Fibroblast of lung (primary cell): ENCODE results near the gene TBC1D7. TPM values are rescaled to one million over a fixed set of nuclear protein-coding genes. Genes with fewer than 3 reads are reported as not detected.

Experiments used
- DNase-seq, 2 donors: peaks; one replicate each; pipeline versions ENCODE4 v3.0.0 to v3.0.0-alpha.2; 2010; ENCODE audit warnings: low read depth in 2 of 2
- H2AFZ ChIP-seq: 2 replicates; pipeline ENCODE4 v1.5.1; 2012; ENCODE audit warnings: low read length, control low read depth, inconsistent platforms
- H3K27ac ChIP-seq: 2 replicates; pipeline ENCODE4 v1.5.1; 2011; ENCODE audit warnings: low read length, control low read depth; ENCODE audit not compliant: insufficient read depth
- H3K27me3 ChIP-seq: 2 replicates; pipeline ENCODE4 v1.5.1; 2011; ENCODE audit warnings: mild to moderate bottlenecking, low read length; ENCODE audit not compliant: control insufficient read depth, insufficient read depth
- H3K36me3 ChIP-seq: 2 replicates; pipeline ENCODE4 v1.5.1; 2011; ENCODE audit warnings: low read length; ENCODE audit not compliant: control insufficient read depth, insufficient read depth
- H3K4me1 ChIP-seq: 2 replicates; pipeline ENCODE4 v1.5.1; 2011; ENCODE audit warnings: low read length; ENCODE audit not compliant: control insufficient read depth, insufficient read depth; ENCODE audit errors: extremely low read depth
- H3K4me2 ChIP-seq: 2 replicates; pipeline ENCODE4 v1.5.1; 2011; ENCODE audit warnings: low read length, control low read depth; ENCODE audit not compliant: insufficient read depth; ENCODE audit errors: extremely low read depth
- H3K4me3 ChIP-seq, 4 experiments: fragments of 200-600 bp in 1 of 4; sonication (generic) in 1 of 4; replicated peaks in 1 of 4; 2 replicates each; pipeline ENCODE4 v1.5.1; 2011 to 2016; ENCODE audit warnings: low read length in 4 of 4, low read depth in 3 of 4, mild to moderate bottlenecking in 3 of 4, control low read depth in 2 of 4, inconsistent platforms in 1 of 4, mixed read lengths in 1 of 4; ENCODE audit not compliant: insufficient read depth in 1 of 4; ENCODE audit errors: control extremely low read depth in 1 of 4
- H3K79me2 ChIP-seq: 2 replicates; pipeline ENCODE4 v1.5.1; 2012; ENCODE audit warnings: mild to moderate bottlenecking, low read length, inconsistent platforms; ENCODE audit not compliant: control insufficient read depth, insufficient read depth
- H3K9ac ChIP-seq: 2 replicates; pipeline ENCODE4 v1.5.1; 2011; ENCODE audit warnings: mild to moderate bottlenecking, low read length, control low read depth; ENCODE audit not compliant: insufficient read depth
- H3K9me3 ChIP-seq: 2 replicates; pipeline ENCODE4 v1.5.1; 2012; ENCODE audit warnings: low read depth, low read length; ENCODE audit not compliant: control insufficient read depth, insufficient read depth
- H4K20me1 ChIP-seq: 2 replicates; pipeline ENCODE4 v1.5.1; 2011; ENCODE audit warnings: low read length; ENCODE audit not compliant: control insufficient read depth, insufficient read depth; ENCODE audit errors: extremely low read depth
- EZH2 ChIP-seq: IDR thresholded peaks from 2 replicates; pipeline ENCODE4 v1.5.1; 2012; ENCODE audit warnings: low read length, control low read depth, mild to moderate bottlenecking; ENCODE audit errors: missing control alignments
- polyA plus RNA-seq, 2 donors: library from polyadenylated mRNA; depleted of rRNA in 1 of 2; stranded (reverse) in 1 of 2; unstranded in 1 of 2; fragments of >200 nt; gene quantifications; 2 replicates each; pipeline ENCODE4 v1.2.1, GENCODE V29; 2011 to 2012; ENCODE audit warnings: missing spikeins in 1 of 2
- total RNA-seq: library from RNA; depleted of rRNA; stranded (reverse); fragments of >200 nt; gene quantifications from 2 replicates; pipeline ENCODE4 v1.2.1, GENCODE V29; 2014
- TF ChIP-seq, protein P1 (sequence below), 2 donors: IDR thresholded peaks in 1 of 2; conservative IDR thresholded peaks in 1 of 2; 1 replicate in 1 of 2; 2 replicates in 1 of 2; pipeline ENCODE4 v1.5.1; 2011 to 2012; ENCODE audit warnings: low read length in 2 of 2, control low read depth in 1 of 2, inconsistent platforms in 1 of 2, low read depth in 1 of 2, mild to moderate bottlenecking in 1 of 2

Gene TBC1D7
- total and polyA plus RNA-seq, 2 donors (not counting 1 experiment from before 2014, with no cell fraction given), result 19.3 to 31.1 TPM

DNA sequence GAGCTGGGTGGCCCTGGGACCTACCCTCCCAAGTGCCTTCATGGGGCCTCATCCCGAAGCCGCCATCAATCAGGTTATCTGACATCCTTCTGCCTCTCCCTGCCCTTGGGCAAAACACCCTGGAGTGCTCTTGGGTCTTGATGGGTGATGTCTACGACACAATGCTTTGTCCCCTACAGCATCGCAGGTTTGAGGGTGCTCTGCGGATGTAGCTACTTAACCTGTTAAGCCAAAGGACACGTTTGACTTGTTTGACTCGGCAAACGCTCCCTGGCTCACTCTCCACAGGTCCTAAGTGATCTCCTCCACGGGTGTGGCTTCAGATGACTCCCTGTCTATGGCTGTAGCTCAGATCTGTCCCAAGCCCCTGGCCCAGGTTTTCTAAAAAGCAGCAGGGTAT is 35.6 kb downstream of the TBC1D7 start:
- H3K9me3 ChIP-seq, result no peaks in the 10 kb centered on the region
- no peak overlapping the region for H3K4me2 ChIP-seq
- H3K4me3 ChIP-seq, result no peak overlapping the region
- H3K4me1 ChIP-seq, result no peaks in the 10 kb centered on the region
- H3K27ac ChIP-seq, result no peak overlapping the region
- no peak overlapping the region for H2AFZ ChIP-seq
- H3K36me3 ChIP-seq, result peaks cover 8% of the 10 kb centered on the region
- no peaks in the 10 kb centered on the region for H3K79me2 ChIP-seq
- DNase-seq, result no peak
- no peaks in the 10 kb centered on the region for H4K20me1 ChIP-seq
- TF ChIP-seq, protein P1, sequence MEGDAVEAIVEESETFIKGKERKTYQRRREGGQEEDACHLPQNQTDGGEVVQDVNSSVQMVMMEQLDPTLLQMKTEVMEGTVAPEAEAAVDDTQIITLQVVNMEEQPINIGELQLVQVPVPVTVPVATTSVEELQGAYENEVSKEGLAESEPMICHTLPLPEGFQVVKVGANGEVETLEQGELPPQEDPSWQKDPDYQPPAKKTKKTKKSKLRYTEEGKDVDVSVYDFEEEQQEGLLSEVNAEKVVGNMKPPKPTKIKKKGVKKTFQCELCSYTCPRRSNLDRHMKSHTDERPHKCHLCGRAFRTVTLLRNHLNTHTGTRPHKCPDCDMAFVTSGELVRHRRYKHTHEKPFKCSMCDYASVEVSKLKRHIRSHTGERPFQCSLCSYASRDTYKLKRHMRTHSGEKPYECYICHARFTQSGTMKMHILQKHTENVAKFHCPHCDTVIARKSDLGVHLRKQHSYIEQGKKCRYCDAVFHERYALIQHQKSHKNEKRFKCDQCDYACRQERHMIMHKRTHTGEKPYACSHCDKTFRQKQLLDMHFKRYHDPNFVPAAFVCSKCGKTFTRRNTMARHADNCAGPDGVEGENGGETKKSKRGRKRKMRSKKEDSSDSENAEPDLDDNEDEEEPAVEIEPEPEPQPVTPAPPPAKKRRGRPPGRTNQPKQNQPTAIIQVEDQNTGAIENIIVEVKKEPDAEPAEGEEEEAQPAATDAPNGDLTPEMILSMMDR (conservative IDR thresholded peaks at IDR 0.05 in 1 of 2, IDR thresholded peaks at IDR 0.05 in 1 of 2; ENCODE audit: low read depth in 1 of 2, low read length in 2 of 2), result no peak
- no peak for TF ChIP-seq EZH2
- H3K9ac ChIP-seq, result no peak overlapping the region
- H3K27me3 ChIP-seq, result no peaks in the 10 kb centered on the region

DNA sequence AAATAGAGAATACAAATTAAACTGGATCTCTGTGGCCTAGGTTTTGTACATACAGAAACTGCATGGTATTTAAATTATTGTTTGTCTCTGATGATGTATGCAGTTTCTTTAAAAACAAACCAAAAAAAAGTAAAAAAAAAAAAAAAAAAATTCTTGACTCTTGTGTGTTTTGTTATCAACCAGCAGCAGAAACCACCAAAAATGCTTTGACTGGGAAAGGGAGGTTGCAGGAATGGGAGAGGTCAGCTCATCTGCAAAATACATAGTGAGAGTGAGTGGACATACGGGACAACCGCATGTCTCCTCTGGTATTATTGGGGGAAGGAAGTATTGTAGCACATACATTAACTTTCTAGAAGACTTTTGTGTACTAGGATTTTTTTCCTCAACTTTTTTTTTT is 38.0 kb downstream of the TBC1D7 start:
- no peak overlapping the region for H3K27ac ChIP-seq
- TF ChIP-seq EZH2, result no peak
- TF ChIP-seq, protein P1 (conservative IDR thresholded peaks at IDR 0.05 in 1 of 2, IDR thresholded peaks at IDR 0.05 in 1 of 2; ENCODE audit: low read depth in 1 of 2, low read length in 2 of 2), result no peak
- H3K4me2 ChIP-seq, result no peak overlapping the region
- no peak for DNase-seq
- H4K20me1 ChIP-seq, result no peaks in the 10 kb centered on the region
- peaks cover 8% of the 10 kb centered on the region for H3K36me3 ChIP-seq
- no peak overlapping the region for H3K9ac ChIP-seq
- H2AFZ ChIP-seq, result no peak overlapping the region
- H3K4me3 ChIP-seq, result no peak overlapping the region
- H3K27me3 ChIP-seq, result no peaks in the 10 kb centered on the region
- no peaks in the 10 kb centered on the region for H3K9me3 ChIP-seq
- no peaks in the 10 kb centered on the region for H3K4me1 ChIP-seq
- H3K79me2 ChIP-seq, result no peaks in the 10 kb centered on the region

DNA sequence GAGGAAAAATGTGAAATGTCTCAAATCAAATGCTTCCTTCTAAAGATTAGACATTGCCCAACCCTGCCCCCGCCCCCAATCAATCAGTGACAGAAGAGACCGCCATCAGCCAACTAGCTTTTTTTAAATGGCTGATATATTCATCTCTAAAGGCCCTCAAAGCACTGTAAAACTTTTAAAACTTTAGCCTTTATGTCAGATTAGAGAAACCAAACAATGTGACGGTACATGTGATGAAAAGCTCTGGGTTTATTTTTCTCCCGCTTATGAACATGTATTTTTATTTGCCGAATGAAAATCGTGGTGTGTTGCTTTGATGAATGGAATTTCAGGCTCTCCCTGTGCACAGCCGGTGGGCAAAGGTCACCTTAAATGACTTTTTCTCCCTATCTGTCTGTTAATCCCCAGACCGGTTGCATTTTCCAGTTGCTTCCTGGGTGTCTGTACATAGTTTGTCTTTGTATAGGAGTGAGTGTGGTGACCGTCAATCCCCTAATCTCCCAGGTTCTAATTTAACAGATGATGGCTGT is 38.5 kb downstream of the TBC1D7 start:
- no peaks in the 10 kb centered on the region for H3K4me1 ChIP-seq
- H3K4me2 ChIP-seq, result no peak overlapping the region
- TF ChIP-seq EZH2, result no peak
- TF ChIP-seq, protein P1 (conservative IDR thresholded peaks at IDR 0.05 in 1 of 2, IDR thresholded peaks at IDR 0.05 in 1 of 2; ENCODE audit: low read depth in 1 of 2, low read length in 2 of 2), result no peak
- no peaks in the 10 kb centered on the region for H3K79me2 ChIP-seq
- no peak overlapping the region for H3K4me3 ChIP-seq
- H2AFZ ChIP-seq, result no peak overlapping the region
- H3K9ac ChIP-seq, result no peak overlapping the region
- no peak overlapping the region for H3K27ac ChIP-seq
- no peaks in the 10 kb centered on the region for H4K20me1 ChIP-seq
- no peak for DNase-seq
- no peaks in the 10 kb centered on the region for H3K27me3 ChIP-seq
- H3K9me3 ChIP-seq, result no peaks in the 10 kb centered on the region
- peaks cover 8% of the 10 kb centered on the region for H3K36me3 ChIP-seq
